Measurements from ENCODE around the gene POU3F1. TPM values are rescaled to one million over a fixed set of nuclear protein-coding genes. Genes with fewer than 3 reads are reported as not detected.

Gene POU3F1
- total RNA-seq, 1 experiment from 2014 or later: not detected

GRCh38 chr1:38051079-38051543 lies 4.5 kb upstream of the POU3F1 start:
- H3K4me1 ChIP-seq (ENCODE audit: insufficient read depth, low read length): no peaks in the 10 kb centered on the region
- H3K36me3 ChIP-seq (ENCODE audit: low read depth, low read length): no peaks in the 10 kb centered on the region
- H3K4me2 ChIP-seq (ENCODE audit: low read length): no peak overlapping the region
- no peaks in the 10 kb centered on the region for H3K9me2 ChIP-seq (replicated peaks; ENCODE audit: low read length)
- no peak for TF ChIP-seq EZH2phosphoT487 (IDR thresholded peaks at IDR 0.05; ENCODE audit: borderline replicate concordance, low read length)
- no peak for TF ChIP-seq EZH2 (IDR thresholded peaks at IDR 0.05; ENCODE audit: low read length, unreplicated experiment)
- TF ChIP-seq CTCF (conservative IDR thresholded peaks at IDR 0.05; ENCODE audit: low read depth, low read length): no peak
- no peak overlapping the region for H3K9ac ChIP-seq (ENCODE audit: low read length)
- H3K4me3 ChIP-seq (ENCODE audit: low read length): no peak overlapping the region
- no peak for ATAC-seq
- H3K79me2 ChIP-seq (ENCODE audit: low read length): no peaks in the 10 kb centered on the region
- intact Hi-C loops (cut with micrococcal nuclease): no loop called here
- BruUV-seq (replicated peaks): no TSS peak
- no peaks in the 10 kb centered on the region for H4K20me1 ChIP-seq (ENCODE audit: low read length)
- no peaks in the 10 kb centered on the region for H3K9me3 ChIP-seq (ENCODE audit: low read length)
- DNase-seq: no peak
- H3K27me3 ChIP-seq (ENCODE audit: low read length): peaks cover 15% of the 10 kb centered on the region
- H3K27ac ChIP-seq (ENCODE audit: low read length): no peak overlapping the region
- ChIA-PET POLR2A (ENCODE audit: unreplicated experiment) (no interaction called here), CTCF (no interaction called here)
- no peak overlapping the region for H2AFZ ChIP-seq (ENCODE audit: low read length)
- no peaks in the 10 kb centered on the region for H3F3A ChIP-seq (ENCODE audit: low read length, unreplicated experiment)

- Histone ChIP-seq H3K4me3 (ENCODE audit: low read length) (no peak overlapping the region), H2AFZ (ENCODE audit: low read length) (no peak overlapping the region), H3F3A (ENCODE audit: low read length, unreplicated experiment) (no peaks in the 10 kb centered on the region), H3K27me3 (ENCODE audit: low read length) (peaks cover 13% of the 10 kb centered on the region), H3K4me1 (ENCODE audit: insufficient read depth, low read length) (no peaks in the 10 kb centered on the region), H3K9me2 (replicated peaks; ENCODE audit: low read length) (no peaks in the 10 kb centered on the region), H3K4me2 (ENCODE audit: low read length) (no peak overlapping the region), H3K79me2 (ENCODE audit: low read length) (no peaks in the 10 kb centered on the region), H3K36me3 (ENCODE audit: low read depth, low read length) (no peaks in the 10 kb centered on the region), H3K9me3 (ENCODE audit: low read length) (no peaks in the 10 kb centered on the region), H3K27ac (ENCODE audit: low read length) (no peak overlapping the region), H4K20me1 (ENCODE audit: low read length) (no peaks in the 10 kb centered on the region), H3K9ac (ENCODE audit: low read length) (no peak overlapping the region)
- POLR2A ChIA-PET (ENCODE audit: unreplicated experiment): no interaction called here
- CTCF ChIA-PET: no interaction called here
- intact Hi-C loops (cut with micrococcal nuclease): no loop called here
- DNase-seq: no peak
- BruUV-seq (replicated peaks): no TSS peak
- TF ChIP-seq EZH2phosphoT487 (IDR thresholded peaks at IDR 0.05; ENCODE audit: borderline replicate concordance, low read length): no peak
- no peak for TF ChIP-seq EZH2 (IDR thresholded peaks at IDR 0.05; ENCODE audit: low read length, unreplicated experiment)
- no peak for TF ChIP-seq CTCF (conservative IDR thresholded peaks at IDR 0.05; ENCODE audit: low read depth, low read length)
- no peak for ATAC-seq
Measured at GRCh38 chr1:38050397-38051078, 3.9 kb upstream of the POU3F1 start.

- Histone ChIP-seq H3K9me2 (replicated peaks; ENCODE audit: low read length) (no peaks in the 10 kb centered on the region), H3K4me2 (ENCODE audit: low read length) (peak overlapping the region; percentile 84), H3K27me3 (ENCODE audit: low read length) (peaks cover 33% of the 10 kb centered on the region), H4K20me1 (ENCODE audit: low read length) (no peaks in the 10 kb centered on the region), H3K9ac (ENCODE audit: low read length) (no peak overlapping the region), H3K79me2 (ENCODE audit: low read length) (no peaks in the 10 kb centered on the region), H3K27ac (ENCODE audit: low read length) (no peak overlapping the region), H3K36me3 (ENCODE audit: low read depth, low read length) (no peaks in the 10 kb centered on the region), H3K4me1 (ENCODE audit: insufficient read depth, low read length) (no peaks in the 10 kb centered on the region), H3K4me3 (ENCODE audit: low read length) (peak overlapping the region; percentile 67), H3F3A (ENCODE audit: low read length, unreplicated experiment) (no peaks in the 10 kb centered on the region), H2AFZ (ENCODE audit: low read length) (peak overlapping the region; percentile 87), H3K9me3 (ENCODE audit: low read length) (no peaks in the 10 kb centered on the region)
- ChIA-PET CTCF (interaction anchor here (1.2 kb wide), 1 partner anchor 24 kb away, joined by 6 read pairs; no protein-coding TSS in a partner anchor), POLR2A (ENCODE audit: unreplicated experiment) (no interaction called here)
- peak; percentile 11 for ATAC-seq
- no TSS peak for BruUV-seq (replicated peaks)
- TF ChIP-seq EZH2phosphoT487 (IDR thresholded peaks at IDR 0.05; ENCODE audit: borderline replicate concordance, low read length) (no peak), EZH2 (IDR thresholded peaks at IDR 0.05; ENCODE audit: low read length, unreplicated experiment) (no peak), CTCF (conservative IDR thresholded peaks at IDR 0.05; ENCODE audit: low read depth, low read length) (no peak)
- intact Hi-C loops (cut with micrococcal nuclease): no loop called here
- DNase-seq: peak; percentile 26
Measured at GRCh38 chr1:38047603-38048141, 1.1 kb upstream of the POU3F1 start.
